ENCODE measurements around the gene MGARP.
"Not testable (repeated sequence)": the region's sequence is repeated elsewhere in the genome, so short reads cannot be mapped to it uniquely, and the experiment has no call there.

Gene MGARP

GRCh38 chr4:139279760-139280620 is at the start of gene MGARP:
Gene MGARP, minus strand, starts transcription at chr4:139280225. Its CDS starts 67 bp downstream, at chr4:139280158.
- peak in 1 of 2 donors; percentile 12 for DNase-seq (ENCODE audit: low read depth in 2 of 2)

- no peak for DNase-seq (ENCODE audit: low read depth in 2 of 2)
Measured at GRCh38 chr4:139329665-139330200, 49.7 kb upstream of the MGARP start.

DNA sequence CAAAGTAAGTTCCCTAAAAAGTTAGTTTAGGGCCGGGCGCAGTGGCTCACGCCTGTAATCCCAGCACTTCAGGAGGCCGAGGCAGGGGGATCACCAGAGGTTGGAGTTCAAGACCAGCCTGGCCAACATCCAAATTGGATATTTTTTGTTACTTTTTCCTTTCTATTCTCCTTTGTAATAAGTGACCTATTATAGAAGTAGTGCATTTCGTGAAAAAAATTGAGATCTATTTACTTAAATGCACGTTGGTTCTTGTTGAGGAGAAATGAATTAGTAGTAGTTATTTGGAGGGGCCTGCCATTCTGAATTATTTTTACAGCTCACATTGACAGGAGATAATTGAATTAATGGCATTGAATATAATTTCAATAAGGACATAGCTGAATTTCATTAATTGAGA is 44.6 kb upstream of the MGARP start:
- DNase-seq (ENCODE audit: low read depth in 2 of 2), result no peak

DNA sequence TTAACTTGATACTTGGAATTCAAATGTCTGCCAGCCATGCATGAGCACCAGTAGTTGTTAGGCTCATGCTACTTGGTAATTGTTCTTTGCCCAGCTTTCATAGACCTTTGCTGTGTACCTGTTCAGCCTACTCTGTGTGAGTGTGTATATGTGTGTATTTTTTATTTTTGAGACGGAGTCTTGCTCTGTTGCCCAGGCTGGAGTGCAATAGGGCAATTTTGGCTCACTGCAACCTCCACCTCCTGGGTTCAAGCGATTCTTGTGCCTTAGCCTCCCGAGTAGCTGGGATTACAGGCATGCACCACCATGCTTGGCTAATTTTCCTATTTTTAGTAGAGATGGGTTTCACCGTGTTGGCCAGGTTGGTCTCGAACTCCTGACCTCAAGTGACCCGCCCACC is 42.5 kb upstream of the MGARP start:
- DNase-seq (ENCODE audit: low read depth in 2 of 2), result not testable (repeated sequence)

- DNase-seq (ENCODE audit: low read depth in 2 of 2), result not testable (repeated sequence)
Measured at GRCh38 chr4:139322070-139322469, 42.0 kb upstream of the MGARP start.

DNA sequence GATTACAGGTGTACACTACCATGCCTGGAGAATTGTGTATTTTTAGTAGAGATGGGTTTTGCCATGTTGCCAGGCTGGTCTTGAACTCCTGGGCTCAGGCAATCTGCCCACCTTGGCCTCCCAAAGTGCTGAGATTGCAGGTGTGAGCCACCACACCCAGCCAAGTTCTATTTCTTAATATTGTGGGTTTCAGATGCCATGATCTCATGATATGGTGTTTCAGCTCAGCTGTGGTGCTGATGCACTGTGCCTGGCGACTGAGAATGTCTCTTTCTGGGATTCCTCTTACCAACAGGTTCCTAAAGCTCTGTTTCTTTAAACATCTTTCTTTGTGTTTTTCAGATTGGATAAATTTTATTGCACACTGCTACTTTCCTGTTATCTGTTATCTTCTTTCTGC is 39.5 kb upstream of the MGARP start:
- DNase-seq (ENCODE audit: low read depth in 2 of 2), result no peak

DNA sequence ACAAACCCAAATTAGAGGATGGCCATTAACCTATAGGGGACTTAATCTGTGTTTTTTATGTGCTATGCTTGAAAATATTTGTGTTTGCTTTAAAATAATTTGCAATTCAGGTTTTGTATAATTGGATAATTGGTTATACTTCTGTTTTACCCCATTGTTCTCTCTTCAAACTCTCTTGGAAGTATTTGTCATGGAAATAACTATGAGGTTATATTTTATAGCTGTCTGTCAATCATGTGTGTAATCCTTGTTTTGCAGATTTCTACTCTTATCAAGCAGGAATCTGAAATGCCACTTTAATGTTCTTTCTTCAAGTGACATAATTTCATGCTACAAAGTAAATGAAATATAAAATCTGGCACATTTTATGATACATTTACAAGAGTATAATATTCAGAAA is 37.6 kb upstream of the MGARP start:
- no peak for DNase-seq (ENCODE audit: low read depth in 2 of 2)

DNA sequence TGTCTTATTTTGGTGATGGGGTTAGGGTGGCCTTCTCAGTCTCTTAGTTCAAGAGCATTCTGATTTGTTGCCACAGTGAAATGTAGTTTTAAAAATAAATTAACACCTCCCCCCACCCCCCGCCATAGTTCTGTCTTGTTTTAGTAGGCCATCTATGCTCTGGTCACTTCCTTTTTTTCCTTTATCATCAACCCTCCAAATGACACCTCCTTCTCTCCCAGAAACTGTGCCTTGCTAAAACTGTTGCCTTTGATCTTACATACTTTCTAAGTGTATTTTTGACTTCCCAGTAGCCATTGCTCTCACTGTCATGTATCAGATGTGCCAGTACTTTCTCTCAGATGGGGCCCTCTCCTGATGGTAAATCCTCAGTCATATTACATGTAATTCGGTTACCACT is 36.7 kb upstream of the MGARP start:
- DNase-seq (ENCODE audit: low read depth in 2 of 2), result no peak

GRCh38 chr4:139315221-139315675 is 35.2 kb upstream of the MGARP start:
- DNase-seq (ENCODE audit: low read depth in 2 of 2), result no peak

DNA sequence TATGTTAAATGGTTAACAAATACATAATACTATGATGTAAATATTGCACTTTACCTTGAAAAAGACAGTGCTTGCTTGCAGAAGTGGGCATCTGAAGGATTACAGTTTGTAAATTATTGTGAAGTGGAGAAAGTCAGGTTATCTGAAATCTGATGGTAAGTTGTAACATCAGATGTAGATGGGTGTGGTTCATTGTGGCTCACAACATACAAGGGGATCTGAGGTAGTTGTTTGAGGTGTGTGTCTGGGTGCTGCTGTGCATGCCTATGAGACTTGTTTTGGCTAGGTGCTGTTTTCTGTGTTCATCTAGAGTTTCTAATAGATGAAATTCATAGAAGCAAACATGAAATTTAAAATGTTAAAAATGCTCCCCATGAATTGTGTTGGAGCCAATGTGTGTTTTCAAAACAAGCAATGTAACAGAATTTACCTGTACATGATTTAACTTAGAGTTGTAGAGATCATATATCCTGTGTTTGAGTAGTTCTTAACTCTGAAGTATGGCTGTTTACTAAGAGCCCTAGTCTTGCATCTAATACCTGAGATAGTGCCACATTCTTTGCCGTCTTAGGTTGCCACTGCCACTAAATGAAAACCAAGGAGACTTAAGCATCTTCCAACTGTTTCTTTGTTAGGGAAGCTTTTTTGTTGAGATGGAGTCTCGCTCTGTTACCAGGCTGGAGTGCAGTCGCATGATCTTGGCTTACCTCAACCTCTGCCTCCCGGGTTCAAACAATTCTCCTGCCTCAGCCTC is 34.2 kb upstream of the MGARP start:
- DNase-seq (ENCODE audit: low read depth in 2 of 2), result no peak

GRCh38 chr4:139313414-139313813 is 33.4 kb upstream of the MGARP start:
- DNase-seq (ENCODE audit: low read depth in 2 of 2), result not testable (repeated sequence)

- DNase-seq (ENCODE audit: low read depth in 2 of 2), result no peak
Measured at GRCh38 chr4:139312552-139313332, 32.7 kb upstream of the MGARP start.

GRCh38 chr4:139311909-139312308 is 31.9 kb upstream of the MGARP start:
- no peak for DNase-seq (ENCODE audit: low read depth in 2 of 2)

DNA sequence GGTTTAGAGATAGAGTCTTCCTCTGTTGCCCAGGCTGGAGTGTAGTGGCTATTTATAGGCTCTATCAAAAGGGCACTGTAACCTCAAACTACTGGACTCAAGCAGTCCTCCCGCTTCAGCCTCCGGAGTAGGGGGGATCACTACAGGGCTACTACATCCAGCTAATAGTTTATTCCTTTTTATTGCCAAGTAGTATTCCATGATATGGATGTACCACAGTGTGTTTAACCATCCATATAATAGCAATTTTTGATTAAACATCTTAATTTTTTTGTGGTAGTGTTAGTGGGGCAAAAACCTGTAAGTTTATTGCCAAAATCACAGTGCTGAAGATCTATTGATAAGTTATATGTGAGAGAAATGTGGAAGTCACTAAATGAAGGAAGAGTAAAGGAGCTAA is 24.9 kb upstream of the MGARP start:
- no peak for DNase-seq (ENCODE audit: low read depth in 2 of 2)

GRCh38 chr4:139301821-139302611 is 22.0 kb upstream of the MGARP start, which contains the start of gene NDUFC1:
Gene NDUFC1, minus strand, starts transcription at chr4:139302477. Its CDS starts 6,679 bp downstream, at chr4:139295798.
- DNase-seq (ENCODE audit: low read depth in 2 of 2), result peak; percentile 38 to 50

GRCh38 chr4:139301113-139301820 is 21.2 kb upstream of the MGARP start, which contains the start of gene NAA15:
Gene NAA15, plus strand, starts transcription at chr4:139301505. Its CDS starts 273 bp downstream, at chr4:139301778.
- DNase-seq (ENCODE audit: low read depth in 2 of 2), result peak; percentile 94 to 95

GRCh38 chr4:139300431-139301112 is 20.5 kb upstream of the MGARP start:
- DNase-seq (ENCODE audit: low read depth in 2 of 2), result no peak

GRCh38 chr4:139299536-139299935 is 19.5 kb upstream of the MGARP start:
- no peak for DNase-seq (ENCODE audit: low read depth in 2 of 2)

DNA sequence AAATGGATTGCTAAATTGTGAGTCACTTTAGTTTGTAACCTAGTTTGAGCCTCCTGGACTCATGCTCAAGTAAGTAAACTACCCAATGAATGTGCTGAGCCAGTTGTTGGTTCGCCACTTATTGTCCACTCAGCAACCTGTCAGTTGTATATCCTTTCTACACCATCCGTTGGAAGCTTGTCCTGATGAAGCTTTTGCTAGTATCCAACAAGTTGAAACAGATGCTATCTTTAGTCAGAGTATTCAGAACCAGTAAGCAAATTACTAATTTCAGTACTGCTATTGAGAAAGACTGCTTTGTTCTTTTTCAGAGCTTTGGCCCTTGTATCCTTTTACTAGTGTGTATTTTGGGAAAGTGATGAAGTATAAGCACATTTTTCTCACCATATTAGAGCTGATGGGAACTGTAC is 17.0 kb upstream of the MGARP start:
- no peak for DNase-seq (ENCODE audit: low read depth in 2 of 2)

GRCh38 chr4:139295942-139296299 is 15.9 kb upstream of the MGARP start:
- no peak for DNase-seq (ENCODE audit: low read depth in 2 of 2)
